ENCODE results near the gene FASTKD3. TPM values are rescaled to one million over a fixed set of nuclear protein-coding genes. Genes with fewer than 3 reads are reported as not detected.

FASTKD3 gene
- total and polyA plus RNA-seq, 9 donors, result 7.7 to 10.6 (median 9.0) TPM

DNA sequence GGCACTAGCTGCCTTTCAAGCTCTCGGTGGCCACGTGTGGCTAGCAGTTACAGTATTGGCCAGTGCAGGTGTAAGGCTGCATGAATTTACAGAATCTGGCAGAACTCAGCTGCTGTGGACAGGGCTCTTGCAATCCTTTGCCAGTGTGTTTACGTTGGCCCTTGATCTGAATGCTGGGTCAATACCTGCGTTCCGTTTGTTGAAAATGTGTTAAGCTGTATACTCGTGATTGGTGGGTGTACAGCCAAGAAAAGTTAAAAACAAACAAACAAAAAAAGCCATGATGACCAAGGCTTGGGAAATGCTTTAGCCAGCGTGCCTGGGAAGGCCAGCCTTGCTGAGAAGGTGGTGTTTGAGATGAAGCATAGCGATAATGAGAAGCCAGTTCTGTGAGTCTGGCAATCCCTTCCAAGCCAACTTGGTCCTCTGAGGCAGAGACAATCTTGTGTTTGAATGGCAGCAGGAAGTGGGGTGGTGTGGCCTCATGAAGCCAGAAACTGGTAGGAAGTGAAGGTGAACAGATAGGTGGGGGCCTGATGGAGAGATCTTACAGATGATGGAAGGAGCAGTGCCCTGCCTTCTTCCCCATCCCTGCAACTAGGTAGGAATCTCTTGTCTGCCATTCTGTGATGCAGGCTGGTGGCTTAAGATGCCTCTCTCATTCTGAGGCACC lies 17.1 kb downstream of the FASTKD3 start:
- no peak for DNase-seq
- no peaks in the 10 kb centered on the region for H3K9me3 ChIP-seq (replicated peaks; ENCODE audit: control insufficient read depth, low read depth, low read length)
- no peak overlapping the region for H3K27ac ChIP-seq (ENCODE audit: low read length)
- peaks cover 19% of the 10 kb centered on the region for H3K27me3 ChIP-seq (ENCODE audit: control insufficient read depth, insufficient read depth, low read length)
- H3K4me1 ChIP-seq (ENCODE audit: control insufficient read depth, insufficient read depth, low read length), result peaks cover 15% of the 10 kb centered on the region
- H3K4me3 ChIP-seq (ENCODE audit: low read length), result no peak overlapping the region
- WGBS (ENCODE audit: insufficient coverage), result 77% methylated on average over 7 of the region's 8 CpGs
- no peaks in the 10 kb centered on the region for H3K36me3 ChIP-seq (ENCODE audit: control insufficient read depth, insufficient read depth, low read length)

DNA sequence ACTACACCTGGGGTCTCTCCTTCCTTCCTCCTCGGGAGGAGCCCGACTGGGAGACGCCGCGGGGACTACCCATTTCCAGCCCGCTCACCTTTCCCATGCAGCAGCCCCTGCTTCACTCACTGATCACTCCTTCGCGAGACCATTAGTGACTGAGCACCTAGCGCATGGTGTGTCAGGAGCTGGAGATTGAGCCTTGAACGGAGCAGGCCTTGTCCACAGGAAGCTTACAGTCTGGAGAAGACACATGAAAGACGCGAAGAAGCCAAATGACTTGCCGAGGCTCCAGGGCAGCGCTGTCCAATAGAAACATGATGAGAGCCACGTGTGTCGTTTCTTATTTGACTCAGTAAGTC lies 17.6 kb downstream of the FASTKD3 start:
- no peak for DNase-seq
- Histone ChIP-seq H3K36me3 (ENCODE audit: control insufficient read depth, insufficient read depth, low read length) (no peaks in the 10 kb centered on the region), H3K27me3 (ENCODE audit: control insufficient read depth, insufficient read depth, low read length) (peaks cover 21% of the 10 kb centered on the region), H3K4me1 (ENCODE audit: control insufficient read depth, insufficient read depth, low read length) (peaks cover 15% of the 10 kb centered on the region), H3K27ac (ENCODE audit: low read length) (no peak overlapping the region), H3K9me3 (replicated peaks; ENCODE audit: control insufficient read depth, low read depth, low read length) (no peaks in the 10 kb centered on the region), H3K4me3 (ENCODE audit: low read length) (peak overlapping the region; percentile 37)
- 53% methylated on average over 10 of the region's 16 CpGs for WGBS (ENCODE audit: insufficient coverage)

DNA sequence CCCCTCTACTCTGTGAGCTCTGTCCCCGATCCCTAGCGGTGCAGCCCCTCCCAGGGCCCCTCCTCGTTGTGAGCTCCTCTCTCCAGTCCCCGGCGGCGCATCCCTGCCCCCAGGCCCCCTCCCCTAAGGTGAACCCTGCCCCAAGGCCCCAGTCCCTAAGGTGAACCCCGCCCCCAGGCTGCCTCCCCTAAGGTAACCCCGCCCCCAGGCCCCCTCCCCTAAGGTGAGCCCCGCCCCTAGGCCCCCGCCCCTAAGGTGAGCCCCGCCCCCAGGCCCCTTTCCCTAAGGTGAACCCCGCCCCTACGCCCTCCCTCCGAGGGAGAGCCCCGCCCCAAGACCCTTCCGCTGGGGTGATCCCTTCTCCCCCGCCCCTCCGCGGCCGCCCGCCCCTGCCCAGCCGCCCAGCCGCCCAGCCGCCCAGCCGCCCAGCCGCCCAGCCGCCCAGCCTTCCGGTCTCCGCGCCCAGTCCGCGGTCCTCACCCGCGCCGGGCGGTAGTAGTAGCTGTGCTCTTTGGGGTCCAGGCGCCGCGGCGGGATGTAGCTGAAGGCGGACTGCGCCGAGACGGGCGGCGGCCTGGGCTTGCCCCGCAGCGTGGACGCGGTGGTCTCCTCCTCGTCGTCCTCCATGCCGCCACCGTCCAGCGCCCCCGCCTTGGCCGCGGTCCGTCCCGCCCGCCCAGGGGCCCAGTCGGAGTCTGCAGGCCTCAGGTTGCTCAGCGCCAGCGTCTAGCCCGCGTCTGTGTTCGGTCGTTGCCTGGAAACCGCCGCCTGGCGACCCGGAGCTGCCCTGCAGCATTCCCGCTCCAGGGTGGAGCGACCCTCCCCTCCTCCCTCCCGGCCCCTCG lies 18.2 kb downstream of the FASTKD3 start, which contains the start of gene CFAP90:
Gene CFAP90, minus strand, starts transcription at position 739 of the 845 bp plus-strand sequence. Its CDS starts 112 bp downstream, at position 627.
- peaks cover 22% of the 10 kb centered on the region for H3K27me3 ChIP-seq (ENCODE audit: control insufficient read depth, insufficient read depth, low read length)
- H3K4me1 ChIP-seq (ENCODE audit: control insufficient read depth, insufficient read depth, low read length), result peaks cover 15% of the 10 kb centered on the region
- H3K27ac ChIP-seq (ENCODE audit: low read length), result no peak within 1 kb of the TSS
- WGBS (ENCODE audit: insufficient coverage), result under 1% methylated on average over 67 of the region's 76 CpGs
- no peaks in the 10 kb centered on the region for H3K9me3 ChIP-seq (replicated peaks; ENCODE audit: control insufficient read depth, low read depth, low read length)
- H3K36me3 ChIP-seq (ENCODE audit: control insufficient read depth, insufficient read depth, low read length), result no peaks in the 10 kb centered on the region
- H3K4me3 ChIP-seq (ENCODE audit: low read length), result peak within 1 kb of the TSS; percentile 37
- DNase-seq, result peak; percentile 76

DNA sequence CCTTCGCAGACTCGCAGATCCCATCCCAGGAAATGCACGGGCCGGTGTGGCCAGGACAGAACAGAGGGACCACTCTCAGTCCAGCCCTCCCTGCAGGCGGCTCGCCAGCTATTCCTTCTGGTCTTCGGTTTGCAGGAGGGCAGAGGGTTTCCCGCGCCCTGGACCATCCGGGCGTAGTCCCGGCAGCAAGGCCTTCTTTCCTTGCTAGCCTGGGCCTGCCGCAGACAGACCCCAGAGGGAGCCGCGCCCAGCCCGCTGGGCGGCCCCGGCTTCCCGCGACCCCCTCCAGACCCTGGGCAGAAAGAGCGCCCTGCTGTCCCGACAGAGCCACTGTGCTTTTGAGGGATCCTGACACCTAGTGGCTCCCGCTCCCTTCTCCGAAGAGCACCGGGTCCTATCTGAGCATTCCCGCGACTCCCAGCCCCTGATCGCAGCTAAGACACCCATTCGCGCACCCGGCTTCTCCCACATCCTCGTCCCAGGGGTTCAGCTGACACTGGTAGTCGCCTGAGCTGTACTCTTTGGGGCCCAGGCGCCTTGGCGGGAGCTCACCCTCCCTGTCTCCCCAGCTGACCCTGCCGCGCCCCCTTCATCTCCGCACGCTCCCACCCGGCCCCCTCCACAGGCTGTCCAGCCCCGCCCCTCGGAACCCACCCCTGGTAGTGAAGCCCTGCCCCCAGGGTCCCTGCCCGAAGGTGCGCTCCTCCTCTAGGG lies 19.0 kb downstream of the FASTKD3 start:
- H3K4me1 ChIP-seq (ENCODE audit: control insufficient read depth, insufficient read depth, low read length), result peaks cover 15% of the 10 kb centered on the region
- peak overlapping the region; percentile 14 for H3K4me3 ChIP-seq (ENCODE audit: low read length)
- DNase-seq, result peak; percentile 32
- no peak overlapping the region for H3K27ac ChIP-seq (ENCODE audit: low read length)
- H3K9me3 ChIP-seq (replicated peaks; ENCODE audit: control insufficient read depth, low read depth, low read length), result no peaks in the 10 kb centered on the region
- no peaks in the 10 kb centered on the region for H3K36me3 ChIP-seq (ENCODE audit: control insufficient read depth, insufficient read depth, low read length)
- WGBS (ENCODE audit: insufficient coverage), result 1% methylated on average over 39 of the region's 44 CpGs
- H3K27me3 ChIP-seq (ENCODE audit: control insufficient read depth, insufficient read depth, low read length), result peaks cover 22% of the 10 kb centered on the region

- Histone ChIP-seq H3K36me3 (ENCODE audit: control insufficient read depth, insufficient read depth, low read length) (no peaks in the 10 kb centered on the region), H3K9me3 (replicated peaks; ENCODE audit: control insufficient read depth, low read depth, low read length) (no peaks in the 10 kb centered on the region), H3K27me3 (ENCODE audit: control insufficient read depth, insufficient read depth, low read length) (peaks cover 22% of the 10 kb centered on the region), H3K4me1 (ENCODE audit: control insufficient read depth, insufficient read depth, low read length) (peaks cover 15% of the 10 kb centered on the region), H3K27ac (ENCODE audit: low read length) (no peak overlapping the region), H3K4me3 (ENCODE audit: low read length) (no peak overlapping the region)
- WGBS (ENCODE audit: insufficient coverage), result 31% methylated on average over 2 of the region's 2 CpGs
- DNase-seq, result no peak
Observed at GRCh38 chr5:7848296-7848695, 20.5 kb downstream of the FASTKD3 start.

DNA sequence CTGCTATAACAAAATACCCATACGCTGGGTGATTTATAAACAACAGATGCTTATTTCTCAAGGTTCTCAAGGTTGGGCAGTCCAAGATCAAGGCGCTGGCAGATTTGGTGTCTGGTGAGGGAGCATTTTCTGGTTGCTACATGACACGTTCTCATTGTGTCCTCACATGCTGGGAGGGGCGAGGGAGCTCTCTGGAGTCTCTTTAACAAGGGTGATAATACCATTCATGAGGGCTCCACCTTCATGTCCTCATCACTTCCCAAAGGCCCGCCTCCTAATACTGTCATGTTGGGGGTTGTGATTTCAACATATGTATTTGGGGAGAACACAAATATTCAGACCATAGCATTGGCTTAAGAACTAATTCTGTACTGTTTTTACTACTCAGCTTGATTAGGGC lies 22.5 kb downstream of the FASTKD3 start:
- Histone ChIP-seq H3K9me3 (replicated peaks; ENCODE audit: control insufficient read depth, low read depth, low read length) (no peaks in the 10 kb centered on the region), H3K27ac (ENCODE audit: low read length) (no peak overlapping the region), H3K36me3 (ENCODE audit: control insufficient read depth, insufficient read depth, low read length) (no peaks in the 10 kb centered on the region), H3K27me3 (ENCODE audit: control insufficient read depth, insufficient read depth, low read length) (peaks cover 18% of the 10 kb centered on the region), H3K4me3 (ENCODE audit: low read length) (no peak overlapping the region), H3K4me1 (ENCODE audit: control insufficient read depth, insufficient read depth, low read length) (peaks cover 13% of the 10 kb centered on the region)
- no CpG with 5 or more reads among the region's 5 CpGs for WGBS (ENCODE audit: insufficient coverage)
- no peak for DNase-seq

GRCh38 chr5:7845557-7845956 lies 23.3 kb downstream of the FASTKD3 start:
- H3K4me3 ChIP-seq (ENCODE audit: low read length), result no peak overlapping the region
- no peaks in the 10 kb centered on the region for H3K36me3 ChIP-seq (ENCODE audit: control insufficient read depth, insufficient read depth, low read length)
- peaks cover 9% of the 10 kb centered on the region for H3K4me1 ChIP-seq (ENCODE audit: control insufficient read depth, insufficient read depth, low read length)
- no peak for DNase-seq
- H3K27me3 ChIP-seq (ENCODE audit: control insufficient read depth, insufficient read depth, low read length), result peaks cover 14% of the 10 kb centered on the region
- 22% methylated on average over 4 of the region's 7 CpGs for WGBS (ENCODE audit: insufficient coverage)
- no peaks in the 10 kb centered on the region for H3K9me3 ChIP-seq (replicated peaks; ENCODE audit: control insufficient read depth, low read depth, low read length)
- no peak overlapping the region for H3K27ac ChIP-seq (ENCODE audit: low read length)

DNA sequence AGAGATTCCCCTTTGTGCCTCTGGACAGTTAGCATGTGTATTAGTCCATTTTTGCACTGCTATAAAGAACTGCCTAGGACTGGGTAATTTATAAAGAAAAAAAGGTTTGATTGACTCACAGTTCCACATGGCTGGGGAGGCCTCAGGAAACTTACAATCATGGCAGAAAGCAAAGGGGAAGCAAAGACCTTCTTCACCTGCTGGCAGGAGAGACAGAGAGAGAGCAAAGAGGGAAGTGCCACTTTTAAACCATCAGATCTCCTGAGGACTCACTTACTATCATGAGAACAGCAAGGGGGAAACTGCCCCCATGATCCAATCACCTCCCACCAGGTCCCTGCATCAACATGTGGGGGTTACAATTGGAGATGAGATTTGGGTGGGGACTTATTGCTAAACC lies 23.9 kb downstream of the FASTKD3 start:
- Histone ChIP-seq H3K4me1 (ENCODE audit: control insufficient read depth, insufficient read depth, low read length) (peaks cover 5% of the 10 kb centered on the region), H3K4me3 (ENCODE audit: low read length) (no peak overlapping the region), H3K27ac (ENCODE audit: low read length) (no peak overlapping the region), H3K9me3 (replicated peaks; ENCODE audit: control insufficient read depth, low read depth, low read length) (no peaks in the 10 kb centered on the region), H3K36me3 (ENCODE audit: control insufficient read depth, insufficient read depth, low read length) (no peaks in the 10 kb centered on the region), H3K27me3 (ENCODE audit: control insufficient read depth, insufficient read depth, low read length) (peaks cover 13% of the 10 kb centered on the region)
- no peak for DNase-seq

DNA sequence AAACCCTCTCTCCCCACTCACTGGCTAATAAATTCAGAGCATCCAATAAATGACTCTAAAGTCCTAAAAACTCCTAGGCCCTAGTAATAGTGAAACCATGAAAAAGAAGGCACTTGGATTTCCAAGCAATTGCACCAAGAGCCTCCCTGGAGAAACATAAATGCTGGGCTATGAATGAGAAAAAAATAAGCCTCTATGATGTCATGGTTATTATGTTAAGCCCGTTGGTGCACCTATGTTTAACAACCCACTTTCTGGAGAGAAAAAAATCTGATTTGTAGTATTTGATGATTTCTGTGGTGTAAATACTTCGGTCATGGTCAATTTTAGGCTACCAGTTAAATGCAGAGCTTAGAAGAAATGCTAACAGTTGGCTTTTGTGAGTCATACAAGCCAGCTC lies 26.3 kb downstream of the FASTKD3 start:
- Histone ChIP-seq H3K27me3 (ENCODE audit: control insufficient read depth, insufficient read depth, low read length) (peaks cover 3% of the 10 kb centered on the region), H3K9me3 (replicated peaks; ENCODE audit: control insufficient read depth, low read depth, low read length) (no peaks in the 10 kb centered on the region), H3K4me3 (ENCODE audit: low read length) (no peak overlapping the region), H3K4me1 (ENCODE audit: control insufficient read depth, insufficient read depth, low read length) (no peaks in the 10 kb centered on the region), H3K27ac (ENCODE audit: low read length) (no peak overlapping the region), H3K36me3 (ENCODE audit: control insufficient read depth, insufficient read depth, low read length) (no peaks in the 10 kb centered on the region)
- DNase-seq, result no peak
- no CpG with 5 or more reads among the region's 2 CpGs for WGBS (ENCODE audit: insufficient coverage)

- no peaks in the 10 kb centered on the region for H3K27me3 ChIP-seq (ENCODE audit: control insufficient read depth, insufficient read depth, low read length)
- no peak overlapping the region for H3K4me3 ChIP-seq (ENCODE audit: low read length)
- no peaks in the 10 kb centered on the region for H3K36me3 ChIP-seq (ENCODE audit: control insufficient read depth, insufficient read depth, low read length)
- no peaks in the 10 kb centered on the region for H3K4me1 ChIP-seq (ENCODE audit: control insufficient read depth, insufficient read depth, low read length)
- H3K27ac ChIP-seq (ENCODE audit: low read length), result no peak overlapping the region
- no peaks in the 10 kb centered on the region for H3K9me3 ChIP-seq (replicated peaks; ENCODE audit: control insufficient read depth, low read depth, low read length)
- no peak for DNase-seq
- no CpG with 5 or more reads among the region's 3 CpGs for WGBS (ENCODE audit: insufficient coverage)
Observed at GRCh38 chr5:7837403-7837802, 31.4 kb downstream of the FASTKD3 start.

All from muscle of leg (tissue), 11 donors.